Coronary artery (tissue), 2 donors: Measurements from ENCODE around the gene CELF5.
"Not testable (repeated sequence)": the region's sequence is repeated elsewhere in the genome, so short reads cannot be mapped to it uniquely, and the experiment has no call there.

Source experiments
- DNase-seq: peaks from one replicate; pipeline ENCODE4 v3.0.0-alpha.2; 2017; ENCODE audit warnings: low spot score
- H3K27ac ChIP-seq, 2 donors: fragments of 200-600 bp; sonication (generic); one replicate each; pipeline ENCODE4 v1.5.1; 2016 to 2019
- H3K4me3 ChIP-seq: fragments of 200-600 bp; sonication (generic); 2 replicates; pipeline ENCODE4 v1.5.1; 2016; ENCODE audit warnings: mild to moderate bottlenecking, moderate library complexity
- TF ChIP-seq, protein P1 (sequence below): fragments of 200-600 bp; sonication (generic); IDR thresholded peaks from one replicate; pipeline ENCODE4 v1.5.1; 2019; ENCODE audit warnings: antibody characterized with exemption

Gene CELF5

GRCh38 chr19:3283246-3283751 is 58.8 kb downstream of the CELF5 start:
- TF ChIP-seq, protein P1, sequence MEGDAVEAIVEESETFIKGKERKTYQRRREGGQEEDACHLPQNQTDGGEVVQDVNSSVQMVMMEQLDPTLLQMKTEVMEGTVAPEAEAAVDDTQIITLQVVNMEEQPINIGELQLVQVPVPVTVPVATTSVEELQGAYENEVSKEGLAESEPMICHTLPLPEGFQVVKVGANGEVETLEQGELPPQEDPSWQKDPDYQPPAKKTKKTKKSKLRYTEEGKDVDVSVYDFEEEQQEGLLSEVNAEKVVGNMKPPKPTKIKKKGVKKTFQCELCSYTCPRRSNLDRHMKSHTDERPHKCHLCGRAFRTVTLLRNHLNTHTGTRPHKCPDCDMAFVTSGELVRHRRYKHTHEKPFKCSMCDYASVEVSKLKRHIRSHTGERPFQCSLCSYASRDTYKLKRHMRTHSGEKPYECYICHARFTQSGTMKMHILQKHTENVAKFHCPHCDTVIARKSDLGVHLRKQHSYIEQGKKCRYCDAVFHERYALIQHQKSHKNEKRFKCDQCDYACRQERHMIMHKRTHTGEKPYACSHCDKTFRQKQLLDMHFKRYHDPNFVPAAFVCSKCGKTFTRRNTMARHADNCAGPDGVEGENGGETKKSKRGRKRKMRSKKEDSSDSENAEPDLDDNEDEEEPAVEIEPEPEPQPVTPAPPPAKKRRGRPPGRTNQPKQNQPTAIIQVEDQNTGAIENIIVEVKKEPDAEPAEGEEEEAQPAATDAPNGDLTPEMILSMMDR: no peak
- DNase-seq: no peak
- Histone ChIP-seq H3K4me3 (no peak overlapping the region), H3K27ac (no peak overlapping the region)

GRCh38 chr19:3283886-3284657 is 59.6 kb downstream of the CELF5 start:
- peak overlapping the region; percentile 48 for H3K4me3 ChIP-seq
- TF ChIP-seq, protein P1: no peak
- DNase-seq: no peak
- H3K27ac ChIP-seq: no peak overlapping the region

- no peak overlapping the region for H3K27ac ChIP-seq
- TF ChIP-seq, protein P1: no peak
- no peak for DNase-seq
- peak overlapping the region; percentile 48 for H3K4me3 ChIP-seq
Observed at GRCh38 chr19:3284759-3285646, 60.5 kb downstream of the CELF5 start.

DNA sequence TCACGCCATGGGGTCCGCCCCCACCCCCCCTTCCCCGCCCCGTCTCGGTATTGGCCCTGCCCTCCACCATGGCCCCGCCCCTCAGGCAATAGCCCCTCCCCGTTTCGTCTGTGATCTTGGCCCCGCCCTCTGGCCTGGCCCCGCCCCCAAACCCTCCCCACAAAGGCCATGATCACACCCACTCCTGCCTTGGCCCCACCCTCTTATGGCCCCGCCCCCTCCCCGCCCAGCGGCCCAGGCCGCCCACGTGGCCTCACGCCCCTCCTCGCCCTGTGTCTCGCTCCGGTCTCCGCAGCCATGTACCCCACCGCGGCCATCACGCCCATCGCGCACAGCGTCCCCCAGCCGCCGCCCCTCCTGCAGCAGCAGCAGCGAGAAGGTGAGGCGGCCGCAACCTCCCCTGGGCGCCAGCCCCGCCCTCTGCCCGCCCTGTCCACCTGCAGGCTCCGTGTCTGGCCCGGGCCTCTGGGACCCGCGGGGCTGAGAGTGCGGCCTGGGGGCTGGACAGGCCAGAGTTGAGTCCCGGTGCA is 61.3 kb downstream of the CELF5 start:
- Histone ChIP-seq H3K4me3 (peak overlapping the region; percentile 48), H3K27ac (no peak overlapping the region)
- TF ChIP-seq, protein P1: no peak
- DNase-seq: no peak

DNA sequence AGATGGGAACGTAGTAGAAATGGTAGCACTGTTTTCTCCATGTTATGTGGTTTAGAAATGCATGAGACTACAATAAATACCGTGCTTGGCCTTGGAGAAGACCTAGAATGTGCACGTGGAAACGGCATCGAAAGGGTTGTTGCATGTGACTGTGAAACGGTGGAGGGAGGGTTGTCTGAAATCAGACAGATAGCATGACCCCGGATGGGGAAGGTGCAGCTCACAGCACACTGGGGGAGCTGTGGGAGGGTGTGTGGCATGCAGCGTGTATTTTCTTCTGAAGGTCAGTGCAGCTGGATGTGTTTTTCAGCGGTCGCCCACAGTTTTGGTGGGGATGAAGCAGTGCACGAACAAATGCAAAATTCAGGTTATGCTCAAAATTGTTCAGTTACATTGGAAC is 63.4 kb downstream of the CELF5 start:
- Histone ChIP-seq H3K4me3 (no peak overlapping the region), H3K27ac (no peak overlapping the region)
- TF ChIP-seq, protein P1: no peak
- no peak for DNase-seq

- DNase-seq, H3K4me3 ChIP-seq, H3K27ac ChIP-seq: not testable (repeated sequence)
Observed at GRCh38 chr19:3288437-3288836, 64.0 kb downstream of the CELF5 start.

- TF ChIP-seq, protein P1: no peak
- no peak for DNase-seq
- Histone ChIP-seq H3K27ac (no peak overlapping the region), H3K4me3 (no peak overlapping the region)
Observed at GRCh38 chr19:3289971-3290569, 65.6 kb downstream of the CELF5 start.

DNA sequence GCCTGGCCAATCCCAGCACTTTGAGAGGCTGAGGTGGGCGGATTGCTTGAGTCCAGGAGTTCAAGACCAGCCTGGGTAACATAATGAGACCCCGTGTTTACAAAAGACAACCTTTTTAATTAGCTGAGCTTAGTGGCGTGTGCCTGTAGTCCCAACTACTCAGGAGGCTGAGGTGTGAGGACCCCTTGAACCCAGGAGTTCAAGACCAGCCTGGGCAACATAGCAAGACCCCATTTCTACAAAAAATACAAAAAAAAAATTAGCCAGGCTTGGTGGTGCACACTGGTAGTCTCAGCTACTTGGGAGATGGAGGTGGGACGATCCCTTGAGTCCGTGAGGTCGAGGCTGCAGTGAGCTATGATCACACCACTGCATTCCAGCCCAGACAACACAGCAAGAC is 66.4 kb downstream of the CELF5 start:
- not testable (repeated sequence) for H3K27ac ChIP-seq, H3K4me3 ChIP-seq, DNase-seq
